Gastrocnemius medialis (tissue), 4 donors: ENCODE measurements around the gene ATAD1. TPM values are rescaled to one million over a fixed set of nuclear protein-coding genes. Genes with fewer than 3 reads are reported as not detected.
"Not testable (repeated sequence)": the region's sequence is repeated elsewhere in the genome, so short reads cannot be mapped to it uniquely, and the experiment has no call there.

Experiments used
- ATAC-seq, 2 donors: fragments of 150-250 bp; one replicate each; pipeline ENCODE4 v1.9.1; 2016
- DNase-seq, 2 donors: peaks; one replicate each; pipeline ENCODE4 v3.0.0-alpha.2; 2019
- H3K27ac ChIP-seq, 4 donors: fragments of 200-600 bp; sonication (generic); 1 replicate in 1 of 4; 2 replicates in 3 of 4; pipeline ENCODE4 v1.5.1; 2016 to 2018; ENCODE audit warnings: mild to moderate bottlenecking in 2 of 4, moderate library complexity in 1 of 4
- H3K27me3 ChIP-seq, 3 donors: fragments of 200-600 bp; sonication (generic) in 2 of 3; 1 replicate in 1 of 3; 2 replicates in 2 of 3; pipeline versions ENCODE4 v1.5.1 to v1.6.0; 2016 to 2019; ENCODE audit warnings: mild to moderate bottlenecking in 1 of 3, moderate library complexity in 1 of 3
- H3K36me3 ChIP-seq, 2 donors: fragments of 200-600 bp; sonication (generic) in 1 of 2; one replicate each; pipeline ENCODE4 v1.5.1; 2017 to 2018
- H3K4me1 ChIP-seq, 2 donors: fragments of 200-600 bp; sonication (generic) in 1 of 2; one replicate each; pipeline ENCODE4 v1.5.1; 2016 to 2017; ENCODE audit warnings: mild to moderate bottlenecking in 2 of 2
- H3K4me3 ChIP-seq, 4 donors: fragments of 200-600 bp; sonication (generic) in 3 of 4; 1 replicate in 1 of 4; 2 replicates in 3 of 4; pipeline ENCODE4 v1.5.1; 2016 to 2019; ENCODE audit warnings: mild to moderate bottlenecking in 2 of 4
- H3K9me3 ChIP-seq, 3 donors: fragments of 200-600 bp; sonication (generic) in 2 of 3; 1 replicate in 1 of 3; 2 replicates in 2 of 3; pipeline ENCODE4 v1.5.1; 2016 to 2019
- CTCF ChIP-seq, 5 experiments: fragments of 450-650 bp in 3 of 5; fragments of 200-600 bp in 2 of 5; sonication (generic) in 2 of 5; IDR thresholded peaks in 4 of 5; conservative IDR thresholded peaks in 1 of 5; 1 replicate in 4 of 5; 2 replicates in 1 of 5; pipeline ENCODE4 v1.5.1; 2016 to 2019; ENCODE audit warnings: antibody characterized with exemption in 5 of 5, mild to moderate bottlenecking in 3 of 5, moderate library complexity in 3 of 5
- POLR2A ChIP-seq, 2 donors: fragments of 450-650 bp; IDR thresholded peaks; one replicate each; pipeline ENCODE4 v1.6.1; 2017; ENCODE audit warnings: antibody characterized with exemption in 2 of 2, mild to moderate bottlenecking in 2 of 2, moderate library complexity in 2 of 2
- in situ Hi-C, 4 donors: fragments of 200-750 bp; cut with MboI; loops; one replicate each; pipeline versions ENCODE4 v1.15.0 to v1.8.0; 2017; ENCODE audit warnings: low sequenced_read_pairs in 4 of 4
- intact Hi-C: fragments of 100-400 bp; cut with DNase I; formaldehyde crosslinking; loops from one replicate; pipeline ENCODE4 v1.15.1; 2023; ENCODE audit warnings: low total_unique reads
- total RNA-seq, 4 donors: library from RNA; depleted of rRNA; stranded (reverse); fragments of >200 nt; gene quantifications; one replicate each; pipeline versions ENCODE4 v1.1.0 to v1.2.3, GENCODE V29; 2016

Gene ATAD1
- total RNA-seq, 4 donors from 2014 or later: 32.0 to 65.4 (median 51.0) TPM

GRCh38 chr10:87864496-87865059, 46.6 kb upstream of the ATAD1 start:
- in situ Hi-C loops (loop anchor here in 3 of 4 donors (5.0 to 25.0 kb wide), 3 partner anchors 248 to 523 kb away; no protein-coding TSS in a partner anchor), intact Hi-C loops (loop anchor here (5.0 kb wide), 3 partner anchors 233 to 613 kb away; no protein-coding TSS in a partner anchor)
- no peaks in the 10 kb centered on the region for H3K9me3 ChIP-seq
- peak overlapping the region; percentile 86 to 97 (median 92) for H3K27ac ChIP-seq
- H3K4me3 ChIP-seq: peak overlapping the region; percentile 83 to 91 (median 87)
- ATAC-seq (no peak), DNase-seq (no peak)
- no peaks in the 10 kb centered on the region for H3K36me3 ChIP-seq
- H3K27me3 ChIP-seq: no peaks in the 10 kb centered on the region
- TF ChIP-seq CTCF (IDR thresholded peaks at IDR 0.05 in 4 of 5, conservative IDR thresholded peaks at IDR 0.05 in 1 of 5) (no peak), POLR2A (IDR thresholded peaks at IDR 0.05) (no peak)
- peaks cover 17 to 25% of the 10 kb centered on the region in 2 donors for H3K4me1 ChIP-seq

- Histone ChIP-seq H3K4me1 (peaks cover 17 to 20% of the 10 kb centered on the region in 2 donors), H3K27ac (peak overlapping the region; percentile 86 to 97 (median 92)), H3K4me3 (peak overlapping the region; percentile 83 to 91 (median 87))
- DNase-seq (peak in 1 of 2 donors; percentile 32), ATAC-seq (peak; percentile 13 to 22)
- not testable (repeated sequence) for H3K27me3 ChIP-seq, H3K36me3 ChIP-seq, H3K9me3 ChIP-seq
- intact Hi-C loops (loop anchor here (2.0 to 5.0 kb wide), 4 partner anchors 179 to 613 kb away; no protein-coding TSS in a partner anchor), in situ Hi-C loops (loop anchor here in 3 of 4 donors (5.0 to 25.0 kb wide), 3 partner anchors 248 to 523 kb away; no protein-coding TSS in a partner anchor)
These were observed 46.0 kb upstream of the ATAD1 start for GRCh38 chr10:87863951-87864495.

- peak; percentile 85 to 92 for TF ChIP-seq POLR2A (IDR thresholded peaks at IDR 0.05)
- TF ChIP-seq CTCF (IDR thresholded peaks at IDR 0.05 in 4 of 5, conservative IDR thresholded peaks at IDR 0.05 in 1 of 5): no peak
- DNase-seq (peak; percentile 84 to 85), ATAC-seq (peak; percentile 64 to 71)
- in situ Hi-C loops: loop anchor here in 3 of 4 donors (5.0 to 25.0 kb wide), 3 partner anchors 249 to 524 kb away; no protein-coding TSS in a partner anchor
- intact Hi-C loops: loop anchor here (2.0 to 5.0 kb wide), 4 partner anchors 180 to 614 kb away; no protein-coding TSS in a partner anchor
- Histone ChIP-seq H3K27me3 (no peaks in the 10 kb centered on the region), H3K4me3 (peak within 1 kb of the TSS; percentile 83 to 91 (median 87)), H3K4me1 (peaks cover 10 to 12% of the 10 kb centered on the region in 2 donors), H3K9me3 (no peaks in the 10 kb centered on the region), H3K36me3 (no peaks in the 10 kb centered on the region), H3K27ac (peak within 1 kb of the TSS; percentile 86 to 97 (median 92))
These were observed 45.3 kb upstream of the ATAD1 start, which contains the start of the genes KLLN and PTEN for GRCh38 chr10:87863053-87863943. TSS of gene KLLN (minus strand) at chr10:87863533. CDS start at chr10:87862487, 1,046 bp downstream. TSS of gene PTEN (plus strand) at chr10:87863625. CDS start at chr10:87864470, 845 bp downstream.

- H3K4me3 ChIP-seq: peak overlapping the region; percentile 83 to 91 (median 87)
- H3K9me3 ChIP-seq: no peaks in the 10 kb centered on the region
- peaks cover 4 to 6% of the 10 kb centered on the region in 2 donors for H3K4me1 ChIP-seq
- DNase-seq: no peak
- peak in 1 of 2 donors; percentile 11 for ATAC-seq
- no peaks in the 10 kb centered on the region for H3K36me3 ChIP-seq
- in situ Hi-C loops: loop anchor here in 3 of 4 donors (5.0 to 25.0 kb wide), 3 partner anchors 250 to 525 kb away; no protein-coding TSS in a partner anchor
- no peaks in the 10 kb centered on the region for H3K27me3 ChIP-seq
- H3K27ac ChIP-seq: peak overlapping the region; percentile 86 to 97 (median 92)
- intact Hi-C loops: loop anchor here (2.0 to 5.0 kb wide), 4 partner anchors 180 to 615 kb away; no protein-coding TSS in a partner anchor
- TF ChIP-seq POLR2A (IDR thresholded peaks at IDR 0.05): no peak
- no peak for TF ChIP-seq CTCF (IDR thresholded peaks at IDR 0.05 in 4 of 5, conservative IDR thresholded peaks at IDR 0.05 in 1 of 5)
These were observed 44.6 kb upstream of the ATAD1 start for GRCh38 chr10:87862679-87863052.
